Inferior parietal cortex (tissue), 1 donor: ENCODE data around the gene GLCCI1.

Source experiments
- DNase-seq: peaks from one replicate; pipeline ENCODE4 v3.0.0-alpha.2; 2016; ENCODE audit errors: extremely low spot score

The GLCCI1 gene

GRCh38 chr7:7962851-7963250 is 5.7 kb upstream of the GLCCI1 start:
- DNase-seq = no peak

GRCh38 chr7:7964250-7964649 is 4.3 kb upstream of the GLCCI1 start:
- DNase-seq = no peak

- no peak for DNase-seq
These were observed 3.9 kb upstream of the GLCCI1 start for GRCh38 chr7:7964691-7965090.

GRCh38 chr7:7965301-7965700 is 3.3 kb upstream of the GLCCI1 start:
- no peak for DNase-seq

- DNase-seq = no peak
These were observed 2.4 kb upstream of the GLCCI1 start for GRCh38 chr7:7966141-7966734.

- no peak for DNase-seq
These were observed 581 bp upstream of the GLCCI1 start for GRCh38 chr7:7967886-7968543.

- peak; percentile 53 for DNase-seq
These were observed 975 bp downstream of the GLCCI1 start for GRCh38 chr7:7969306-7970236.

- no peak for DNase-seq
These were observed 1.6 kb downstream of the GLCCI1 start for GRCh38 chr7:7970237-7970530.

- peak; percentile 67 for DNase-seq
These were observed 2.1 kb downstream of the GLCCI1 start for GRCh38 chr7:7970531-7971307.

- peak; percentile 40 for DNase-seq
These were observed 2.9 kb downstream of the GLCCI1 start for GRCh38 chr7:7971308-7972040.

- no peak for DNase-seq
These were observed 3.5 kb downstream of the GLCCI1 start for GRCh38 chr7:7972128-7972527.

- peak; percentile 29 for DNase-seq
These were observed 4.5 kb downstream of the GLCCI1 start for GRCh38 chr7:7972922-7973594.

GRCh38 chr7:7976677-7977076 is 8.1 kb downstream of the GLCCI1 start:
- DNase-seq = no peak

- DNase-seq = no peak
These were observed 9.2 kb downstream of the GLCCI1 start for GRCh38 chr7:7977774-7978173.

- no peak for DNase-seq
These were observed 10.3 kb downstream of the GLCCI1 start for GRCh38 chr7:7978860-7979259.

- DNase-seq = no peak
These were observed 11.0 kb downstream of the GLCCI1 start for GRCh38 chr7:7979558-7979957.

GRCh38 chr7:7980134-7980533 is 11.5 kb downstream of the GLCCI1 start:
- DNase-seq = no peak

- DNase-seq = no peak
These were observed 14.3 kb downstream of the GLCCI1 start for GRCh38 chr7:7982904-7983303.

GRCh38 chr7:7984424-7984823 is 15.8 kb downstream of the GLCCI1 start:
- no peak for DNase-seq

GRCh38 chr7:7988706-7989105 is 20.1 kb downstream of the GLCCI1 start:
- DNase-seq = no peak

- DNase-seq = no peak
These were observed 20.5 kb downstream of the GLCCI1 start for GRCh38 chr7:7989133-7989532.
